GM21786 (cell line): Measurements from ENCODE around the gene MICALL1.

Source experiments
- ATAC-seq: cut with Tn5 transposase; IDR thresholded peaks from one replicate; pipeline ENCODE4 v1.9.1; 2021; ENCODE audit not compliant: unreplicated experiment

Gene MICALL1

DNA sequence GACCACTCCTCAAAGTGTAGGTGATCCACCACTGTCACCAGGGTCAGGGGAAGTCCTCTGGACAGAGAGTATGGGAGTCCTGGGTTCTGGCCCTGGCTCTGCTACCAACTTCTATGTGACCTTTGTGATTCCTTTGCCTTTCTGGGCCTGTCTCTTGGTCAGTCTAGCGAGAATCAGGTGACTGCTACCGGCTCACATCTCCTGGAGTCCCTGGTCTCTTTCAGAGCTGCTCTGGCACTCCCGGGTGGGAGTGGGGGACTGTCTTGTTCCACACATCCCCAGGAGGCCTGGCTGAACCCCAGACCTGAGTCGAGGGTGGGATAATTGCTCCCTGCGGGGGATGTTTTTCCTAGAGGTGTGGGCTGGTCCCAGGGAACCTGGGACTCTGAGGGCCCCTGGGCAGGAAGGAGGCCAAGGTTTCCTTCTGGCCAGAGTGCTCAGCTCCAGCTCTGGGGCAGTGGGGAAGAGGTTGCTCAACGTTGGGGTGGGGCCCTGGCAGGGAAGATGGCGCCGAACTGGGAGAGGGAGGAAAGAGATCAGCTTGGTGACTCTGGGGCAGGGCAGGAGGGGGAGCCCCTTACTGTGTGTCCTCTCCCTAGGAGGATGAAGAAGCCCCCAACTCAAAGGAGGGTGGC lies 76.2 kb downstream of the MICALL1 start:
- no peak for ATAC-seq

DNA sequence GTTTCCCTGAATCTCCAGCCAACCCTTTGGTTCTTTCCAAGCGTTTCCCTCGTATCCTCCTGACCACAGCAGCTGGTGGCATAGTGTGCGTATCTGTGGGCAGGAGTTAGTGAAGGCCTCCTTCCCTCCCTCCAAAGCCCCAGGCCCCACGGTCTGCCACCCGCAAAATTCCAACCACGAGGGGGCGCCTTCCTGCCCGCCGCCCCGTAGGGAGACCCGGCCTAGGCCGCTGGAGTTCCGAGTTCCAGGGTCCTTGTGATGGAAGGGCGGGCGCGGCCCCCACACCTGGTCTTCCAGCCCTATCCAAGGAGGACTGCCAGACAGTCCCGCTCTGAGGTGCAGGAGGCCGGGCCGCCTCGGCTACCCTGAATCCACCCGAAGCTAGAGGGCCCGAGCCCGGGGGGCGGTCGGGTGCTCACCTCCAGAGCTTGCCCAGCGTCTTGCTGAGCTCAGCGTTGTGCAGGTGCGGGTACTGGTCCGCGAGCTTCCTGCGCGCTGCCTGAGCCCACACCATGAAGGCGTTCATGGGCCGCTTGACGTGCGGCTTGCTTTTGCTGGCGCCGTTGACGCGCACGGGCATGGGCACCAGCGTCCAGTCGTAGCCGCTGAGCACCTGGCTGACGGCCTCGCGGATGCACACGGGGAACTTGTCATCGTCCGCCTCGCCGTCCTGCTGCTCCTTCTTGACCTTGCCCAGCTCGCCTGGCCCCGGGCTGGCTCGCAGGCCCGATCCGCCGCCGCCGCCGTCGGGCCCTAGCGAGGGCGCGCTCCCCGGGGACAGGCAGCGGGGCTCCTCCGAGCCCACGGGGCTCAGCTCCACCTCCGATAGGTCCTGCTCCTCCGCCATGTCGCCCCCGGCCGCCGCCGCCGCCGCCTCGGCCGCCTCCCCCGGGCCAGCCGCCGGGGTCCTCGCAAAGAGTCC lies 77.1 kb downstream of the MICALL1 start:
- no peak for ATAC-seq

DNA sequence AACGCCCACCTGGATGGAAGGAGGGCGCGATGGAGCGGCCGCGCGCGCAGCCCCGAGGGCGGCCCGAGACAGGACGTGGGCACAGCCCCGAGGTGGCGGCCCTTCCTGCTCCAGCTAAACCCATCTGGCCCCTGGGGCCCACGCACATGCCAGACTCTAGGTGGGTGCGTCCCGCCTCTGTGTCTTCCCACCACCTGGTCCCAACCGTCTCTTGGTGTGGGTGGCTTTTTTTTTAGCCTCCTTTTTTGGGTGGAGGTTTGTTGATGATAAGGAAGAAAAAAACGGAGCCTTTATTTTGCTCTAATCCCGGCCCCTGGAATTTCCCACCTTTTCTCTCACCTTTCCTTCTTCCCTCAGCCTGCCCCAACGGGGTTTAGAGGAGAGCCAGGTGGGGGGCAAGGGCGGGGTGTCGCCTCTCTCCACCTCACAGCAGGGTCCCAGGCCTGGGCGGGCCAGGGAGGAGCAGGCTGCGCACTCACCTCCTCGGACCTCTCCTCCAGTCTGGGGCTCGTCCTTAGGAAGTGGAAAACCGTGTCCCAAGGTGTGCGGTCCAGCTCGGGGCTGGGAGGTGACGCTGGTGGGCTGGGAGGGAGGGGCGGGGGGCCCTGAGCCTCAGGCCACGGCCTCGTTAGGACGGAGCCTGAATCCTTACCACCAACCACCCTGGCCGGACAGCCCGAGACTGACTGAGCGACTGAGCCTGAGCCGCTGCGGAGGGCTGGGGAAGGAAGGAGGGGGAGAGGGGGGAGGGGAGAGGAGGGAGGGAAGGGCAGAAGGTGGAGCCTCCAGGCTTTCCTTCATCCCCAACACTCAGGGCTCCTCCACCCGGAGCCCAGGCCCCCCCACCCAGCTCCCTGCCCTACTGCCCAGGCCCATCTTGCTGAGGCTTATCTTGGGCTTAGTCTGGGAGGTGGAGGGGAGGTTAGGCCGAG lies 78.0 kb downstream of the MICALL1 start, which contains the start of gene SOX10:
Gene SOX10, minus strand, starts transcription at position 696 of the 932 bp plus-strand sequence. CDS start 771 bp downstream, outside the sequence.
- ATAC-seq = no peak

DNA sequence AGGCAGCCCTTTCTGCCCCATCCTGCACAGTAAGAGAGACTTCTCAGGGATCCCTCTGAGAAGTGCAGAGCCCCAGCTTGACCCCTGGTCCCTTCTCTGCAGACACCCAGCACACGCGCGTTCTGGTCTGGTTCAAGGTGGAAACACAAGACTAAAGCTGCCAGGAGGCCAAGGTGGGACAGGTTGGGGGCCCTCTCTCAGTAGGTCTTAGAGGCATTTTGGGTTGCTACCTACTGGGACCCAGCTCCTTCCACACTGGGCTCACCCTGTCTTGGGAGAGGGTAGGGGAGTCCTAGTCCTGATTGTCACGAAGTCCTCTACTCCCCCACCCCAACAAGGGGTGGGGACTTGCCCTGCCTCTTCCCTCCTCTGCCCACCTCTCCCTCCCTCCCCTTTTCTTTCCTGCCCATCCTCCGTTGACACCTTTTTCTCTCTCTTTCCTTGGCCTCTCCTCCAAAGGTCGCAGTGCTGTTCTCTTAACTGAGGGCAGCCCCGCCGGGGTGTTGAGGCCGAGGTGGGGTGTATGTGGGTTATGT lies 79.0 kb downstream of the MICALL1 start:
- ATAC-seq = no peak

DNA sequence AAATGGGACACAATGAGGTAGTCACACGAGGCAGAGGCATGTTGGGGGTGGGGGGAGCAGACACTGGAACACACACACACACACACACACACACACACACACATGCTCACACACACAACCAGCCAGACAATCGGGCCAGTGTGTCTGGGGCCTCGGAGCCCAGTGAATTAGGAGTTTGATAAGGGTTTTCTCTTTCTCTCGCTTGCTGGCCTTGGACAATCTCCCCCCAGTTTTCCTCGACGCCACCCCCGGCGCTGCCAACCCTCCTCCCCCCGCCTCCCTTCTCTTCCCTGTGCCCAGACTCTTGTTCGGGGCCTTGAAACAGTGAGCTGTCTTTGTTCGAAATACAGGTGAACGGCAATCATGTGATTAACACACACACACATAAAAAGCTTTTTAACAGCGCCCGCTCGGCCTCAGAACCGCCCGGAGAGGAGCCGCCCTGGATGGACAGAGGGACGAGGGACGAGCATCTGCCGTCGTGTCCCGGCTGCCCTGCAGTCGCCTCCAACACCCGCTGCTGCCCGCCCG lies 79.7 kb downstream of the MICALL1 start:
- no peak for ATAC-seq

DNA sequence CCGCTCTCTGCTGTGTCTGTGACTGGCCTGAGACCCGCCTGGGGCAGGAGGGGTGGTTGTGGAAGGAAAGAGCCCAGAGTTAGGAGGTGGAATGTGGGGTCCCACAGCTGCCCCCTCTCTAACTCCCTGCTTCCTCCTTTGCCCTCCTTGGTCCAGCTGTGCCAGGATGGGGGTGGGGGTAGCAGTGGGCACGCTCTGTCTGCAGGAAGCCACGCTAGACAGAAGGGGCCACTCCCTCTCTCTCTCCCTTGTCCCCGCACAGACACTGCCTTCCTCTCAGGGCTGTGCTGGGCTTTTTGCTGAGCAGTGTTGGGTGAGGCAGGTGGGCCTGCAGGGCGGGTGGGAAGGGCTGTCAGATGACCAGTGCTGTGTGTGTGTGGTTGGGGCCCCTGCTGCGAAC lies 80.3 kb downstream of the MICALL1 start:
- ATAC-seq = no peak

DNA sequence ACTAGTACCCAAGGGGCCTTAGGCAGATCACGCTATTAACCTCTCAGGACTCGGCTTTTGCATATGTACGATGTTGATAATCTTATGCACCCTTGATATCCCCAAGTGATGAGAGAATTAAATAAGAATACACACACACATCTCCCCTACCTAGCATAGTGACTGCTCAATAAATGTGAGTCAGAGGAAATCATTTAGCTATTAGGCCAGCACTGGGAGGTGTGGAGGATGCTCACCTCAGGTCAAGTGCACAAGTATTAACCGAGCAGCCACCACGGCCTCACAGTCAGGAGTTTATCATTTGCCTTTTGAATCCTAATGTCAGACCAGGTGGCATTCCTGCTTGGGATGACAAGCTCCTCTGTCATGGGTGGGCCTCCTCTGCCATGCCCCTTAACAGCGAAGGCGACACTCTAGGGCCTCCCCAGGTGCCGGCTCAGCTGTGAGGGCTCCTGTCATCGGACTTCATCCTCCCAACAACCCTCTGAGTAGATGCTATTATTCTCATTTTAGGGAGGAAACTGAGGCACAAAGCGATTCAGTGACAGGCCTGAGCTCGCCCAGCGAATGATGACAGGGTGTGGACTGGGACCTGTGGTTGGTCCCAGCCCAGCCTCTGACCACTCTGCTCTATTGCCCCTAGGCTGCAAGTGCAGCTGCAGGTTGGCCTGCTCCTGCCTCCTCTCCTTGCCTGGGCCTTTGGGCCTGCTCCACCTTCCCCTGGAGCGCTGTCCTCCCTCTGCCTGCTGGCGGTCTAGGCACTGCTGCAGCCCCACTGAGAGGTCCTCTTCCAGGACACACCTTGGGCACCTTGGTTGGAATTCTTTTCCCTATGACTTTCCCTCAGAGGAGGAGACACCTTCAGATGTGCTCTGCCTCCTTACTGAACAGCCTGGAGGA lies 83.3 kb downstream of the MICALL1 start:
- no peak for ATAC-seq

DNA sequence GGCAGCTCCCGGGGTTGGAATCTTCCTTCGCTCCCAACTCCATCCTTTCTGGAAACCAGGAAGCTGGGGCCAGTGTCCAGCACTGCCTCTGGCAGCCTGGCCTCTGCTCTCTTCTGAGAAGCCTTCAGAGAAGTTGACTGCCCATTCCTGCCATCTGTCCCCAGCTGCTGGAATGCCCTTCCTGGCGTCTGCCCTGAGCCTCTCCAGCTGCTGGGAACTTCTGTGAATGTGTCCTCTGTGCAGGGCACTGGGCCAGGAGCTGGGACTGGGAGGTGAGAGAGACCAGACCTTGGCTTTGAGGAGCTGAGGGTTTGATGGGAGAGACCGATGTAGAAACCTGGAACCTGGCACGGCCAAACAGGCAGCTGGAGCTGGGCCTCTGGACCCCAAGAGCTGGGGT lies 84.2 kb downstream of the MICALL1 start:
- ATAC-seq = no peak

DNA sequence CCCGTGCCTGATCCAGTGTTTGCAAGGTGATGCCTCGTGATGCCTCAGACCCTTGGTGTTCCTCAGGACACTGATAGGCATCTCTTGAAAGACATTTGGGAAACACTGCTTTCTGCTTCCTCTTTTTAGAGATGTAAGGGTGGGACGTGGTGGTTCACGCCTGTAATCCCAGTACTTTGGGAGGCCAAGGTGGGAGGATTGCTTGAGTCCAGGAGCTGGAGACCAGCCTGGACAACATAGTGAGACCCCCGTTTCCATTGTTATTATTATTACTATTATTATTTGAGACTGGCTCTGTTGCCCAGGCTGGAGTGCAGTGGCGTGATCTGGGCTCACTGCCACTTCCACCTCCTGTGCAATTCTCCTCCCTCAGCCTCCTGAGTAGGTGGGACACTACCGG lies 84.8 kb downstream of the MICALL1 start:
- ATAC-seq = no peak

DNA sequence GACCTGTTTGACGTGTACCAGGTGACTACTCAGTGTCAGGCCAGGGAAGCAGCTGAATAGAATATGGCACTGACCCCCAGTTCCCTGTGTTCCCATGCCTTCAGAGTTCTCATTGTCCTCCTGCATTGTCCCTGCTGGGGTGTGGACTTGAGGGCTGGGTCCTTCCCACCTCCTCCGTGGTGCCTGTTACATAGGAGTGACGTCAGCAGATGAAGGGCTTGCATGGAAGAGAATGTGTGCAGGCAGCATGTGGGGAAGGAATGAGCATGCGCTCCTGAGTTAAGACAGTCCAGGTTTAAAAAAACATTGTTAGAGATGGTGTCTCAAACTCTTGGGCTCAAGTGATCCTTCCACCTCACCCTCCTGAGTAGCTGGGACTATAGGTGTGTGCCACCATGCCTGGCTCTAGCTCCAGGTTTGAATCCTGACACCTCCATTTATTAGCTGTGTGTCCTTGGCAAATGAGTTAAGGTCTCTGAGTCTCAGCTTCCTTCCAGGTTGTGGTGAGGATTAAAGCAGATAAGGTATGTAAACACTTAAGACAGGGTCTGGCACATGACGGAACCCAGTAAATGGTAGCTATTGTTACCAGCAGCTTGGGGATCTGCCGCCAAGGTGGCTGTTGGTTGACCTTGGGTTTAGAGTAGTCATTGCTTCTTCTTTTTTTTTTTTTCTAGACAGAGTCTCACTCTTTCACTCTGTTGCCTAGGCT lies 85.8 kb downstream of the MICALL1 start:
- ATAC-seq = no peak
